T47D (cell line): ENCODE data around the gene CARD14.

Source experiments
- DNase-seq, 2 experiments: peaks; one replicate each; pipeline versions ENCODE4 v3.0.0 to v3.0.0-alpha.2; 2011 to 2012; ENCODE audit warnings: low read depth in 1 of 2, low spot score in 1 of 2
- JUND ChIP-seq: IDR thresholded peaks from 2 replicates; pipeline ENCODE4 v1.6.1; 2012; ENCODE audit warnings: low read depth
- in situ Hi-C: cut with HindIII; loops from 2 replicates; pipeline ENCODE4 v1.10.0; 2016; ENCODE audit warnings: low sequenced_read_pairs, low pct_unique_long_range_greater_than_20kb

The CARD14 gene

DNA sequence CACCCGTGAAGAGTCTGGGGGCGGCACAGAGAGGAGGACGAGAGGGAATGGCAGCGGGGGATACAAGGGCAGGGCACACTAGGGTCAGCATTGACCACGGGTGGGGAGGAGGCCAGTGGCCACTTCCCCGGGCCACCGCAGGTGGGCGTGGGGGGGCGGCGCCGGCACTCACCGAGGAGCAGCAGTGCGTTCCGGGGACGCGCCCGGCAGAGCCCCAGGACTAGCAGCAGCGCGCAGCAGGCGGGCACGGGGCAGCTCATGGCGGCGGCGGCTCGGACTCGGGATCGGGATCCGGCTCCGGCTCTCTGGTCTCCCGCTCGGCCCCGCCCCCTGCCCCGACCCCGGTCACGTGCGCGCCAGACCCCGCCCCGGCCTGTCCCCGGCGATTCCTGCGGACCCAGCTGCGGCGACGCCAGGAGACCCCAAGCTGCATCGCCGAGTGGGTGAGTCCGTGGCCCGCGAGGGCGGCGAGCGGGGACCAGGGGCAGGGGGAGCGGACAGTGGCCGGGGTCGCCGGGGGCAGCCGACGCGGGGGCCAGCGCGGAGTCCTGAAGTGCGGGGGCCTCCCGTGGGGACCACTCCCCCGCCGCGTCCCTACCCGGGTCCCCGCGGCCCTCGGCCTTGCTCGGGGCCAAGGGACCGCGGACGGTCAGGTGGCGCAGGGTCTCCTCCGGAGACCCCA, 50.4 kb downstream of the CARD14 start, which contains the start of the genes SGSH and SLC26A11:
Gene SGSH (minus strand): TSS at position 280 of the 682 bp plus-strand sequence. CDS start 20 bp downstream, at position 260.
Gene SLC26A11 (plus strand): TSS at position 374 of the 682 bp plus-strand sequence. CDS start 1,134 bp downstream, outside the sequence.
- TF ChIP-seq JUND = no peak
- in situ Hi-C loops = no loop called here
- DNase-seq = peak; percentile 80 to 100

DNA sequence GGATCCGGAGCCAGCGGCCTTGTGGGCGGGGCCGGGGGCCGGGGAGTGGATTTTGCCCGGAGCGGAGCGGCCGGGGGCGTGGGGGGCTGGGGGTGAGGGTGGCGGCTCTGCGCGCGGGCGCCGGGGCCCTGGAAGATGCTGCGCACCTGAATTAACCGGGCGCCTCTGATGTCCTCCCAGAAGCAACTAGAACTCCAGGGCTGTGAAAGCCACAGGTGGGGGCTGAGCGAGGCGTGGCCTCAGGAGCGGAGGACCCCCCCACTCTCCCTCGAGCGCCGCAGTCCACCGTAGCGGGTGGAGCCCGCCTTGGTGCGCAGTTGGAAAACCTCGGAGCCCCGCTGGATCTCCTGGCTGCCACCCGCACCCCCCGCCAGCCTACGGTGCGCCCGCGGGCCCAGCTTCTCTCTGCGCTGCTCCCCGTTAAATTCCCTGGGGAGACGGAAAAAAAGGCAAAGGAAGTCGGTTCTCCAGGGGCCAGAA, 50.9 kb downstream of the CARD14 start:
- no peak for TF ChIP-seq JUND
- peak; percentile 36 to 79 for DNase-seq
- in situ Hi-C loops = no loop called here

DNA sequence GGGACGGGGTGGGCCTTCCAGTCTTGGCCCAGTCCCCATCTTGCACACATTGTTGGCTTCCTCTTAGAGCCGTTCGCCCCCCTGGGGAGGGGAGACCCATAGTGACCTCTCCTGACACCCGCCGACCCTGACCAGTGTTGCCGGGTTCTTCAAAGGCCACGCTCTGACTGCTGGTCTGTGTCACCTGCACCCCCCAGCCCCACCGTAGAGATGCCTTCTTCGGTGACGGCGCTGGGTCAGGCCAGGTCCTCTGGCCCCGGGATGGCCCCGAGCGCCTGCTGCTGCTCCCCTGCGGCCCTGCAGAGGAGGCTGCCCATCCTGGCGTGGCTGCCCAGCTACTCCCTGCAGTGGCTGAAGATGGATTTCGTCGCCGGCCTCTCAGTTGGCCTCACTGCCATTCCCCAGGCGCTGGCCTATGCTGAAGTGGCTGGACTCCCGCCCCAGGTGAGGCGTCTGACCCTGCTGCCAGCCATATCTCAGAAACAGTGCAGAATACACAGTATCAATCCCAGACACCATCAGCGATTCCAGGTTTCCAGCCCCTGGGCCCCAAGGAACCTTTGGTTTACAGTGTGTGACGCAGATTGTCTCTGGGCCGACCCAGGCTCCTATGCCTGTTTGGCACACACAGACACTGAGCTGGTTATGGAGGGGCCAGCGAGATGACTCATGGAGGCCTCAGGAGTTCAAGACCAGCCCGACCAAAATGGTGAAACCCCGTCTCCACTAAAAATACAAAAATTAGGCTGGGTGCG, 51.7 kb downstream of the CARD14 start:
- in situ Hi-C loops = no loop called here
- no peak for DNase-seq
- TF ChIP-seq JUND = no peak

DNA sequence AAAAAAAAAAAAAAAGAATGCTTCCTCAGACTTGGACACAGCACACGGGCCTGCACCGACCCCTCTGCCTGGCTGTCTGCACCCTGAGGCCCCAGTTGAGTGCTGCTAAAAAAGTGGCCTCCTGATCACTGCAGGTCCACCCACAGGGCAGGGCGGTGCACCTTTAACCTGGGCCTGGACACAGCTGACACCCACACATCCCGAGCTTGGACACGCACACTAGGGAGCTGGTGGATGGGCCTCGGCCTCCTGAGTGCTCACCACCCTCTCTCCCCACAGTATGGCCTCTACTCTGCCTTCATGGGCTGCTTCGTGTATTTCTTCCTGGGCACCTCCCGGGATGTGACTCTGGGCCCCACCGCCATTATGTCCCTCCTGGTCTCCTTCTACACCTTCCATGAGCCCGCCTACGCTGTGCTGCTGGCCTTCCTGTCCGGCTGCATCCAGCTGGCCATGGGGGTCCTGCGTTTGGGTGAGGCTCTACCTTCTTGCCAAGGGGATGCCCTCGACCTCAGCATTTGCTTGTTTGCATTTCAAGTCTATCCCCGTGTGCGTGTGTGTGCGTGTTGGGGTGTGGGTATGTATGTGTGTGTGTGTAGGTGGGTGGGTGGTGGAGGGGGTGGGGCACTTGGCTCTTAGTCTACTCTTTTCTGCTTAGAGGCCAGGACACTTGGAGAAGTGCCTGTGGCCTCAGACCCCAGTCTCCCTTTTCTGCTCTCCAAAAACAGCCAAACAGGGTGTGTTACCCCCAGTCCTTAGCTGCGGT, 52.7 kb downstream of the CARD14 start:
- no peak for TF ChIP-seq JUND
- DNase-seq = no peak
- in situ Hi-C loops = no loop called here

DNA sequence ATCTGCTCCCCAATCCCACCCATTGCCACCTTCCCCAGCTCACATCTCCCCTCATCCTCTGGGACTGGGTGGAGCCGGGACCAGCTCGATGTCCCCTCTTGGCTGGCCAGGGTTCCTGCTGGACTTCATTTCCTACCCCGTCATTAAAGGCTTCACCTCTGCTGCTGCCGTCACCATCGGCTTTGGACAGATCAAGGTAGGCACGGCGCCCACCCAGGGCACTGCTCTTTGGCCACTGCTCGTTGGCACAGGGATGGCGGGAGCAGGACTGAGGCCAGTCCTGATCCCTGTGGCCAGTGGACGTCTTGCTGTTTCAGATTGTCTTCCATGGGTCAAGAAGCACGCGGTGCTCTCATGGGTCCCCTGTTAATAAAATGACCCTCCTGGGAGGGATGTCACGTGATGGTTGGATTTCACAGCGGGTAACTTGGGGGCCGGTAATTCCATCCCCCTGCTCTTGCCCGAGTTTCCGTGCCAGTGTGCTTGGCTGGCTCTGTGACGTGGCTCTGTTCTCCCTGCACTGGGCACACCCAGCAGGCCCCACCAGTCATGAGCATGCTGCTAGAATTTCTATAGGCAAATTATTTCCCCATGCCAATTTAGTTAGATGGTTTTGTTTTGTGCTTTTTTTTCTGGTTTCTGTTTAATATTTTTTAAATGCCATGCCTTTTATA, 53.4 kb downstream of the CARD14 start:
- TF ChIP-seq JUND = no peak
- no peak for DNase-seq
- in situ Hi-C loops = no loop called here

DNA sequence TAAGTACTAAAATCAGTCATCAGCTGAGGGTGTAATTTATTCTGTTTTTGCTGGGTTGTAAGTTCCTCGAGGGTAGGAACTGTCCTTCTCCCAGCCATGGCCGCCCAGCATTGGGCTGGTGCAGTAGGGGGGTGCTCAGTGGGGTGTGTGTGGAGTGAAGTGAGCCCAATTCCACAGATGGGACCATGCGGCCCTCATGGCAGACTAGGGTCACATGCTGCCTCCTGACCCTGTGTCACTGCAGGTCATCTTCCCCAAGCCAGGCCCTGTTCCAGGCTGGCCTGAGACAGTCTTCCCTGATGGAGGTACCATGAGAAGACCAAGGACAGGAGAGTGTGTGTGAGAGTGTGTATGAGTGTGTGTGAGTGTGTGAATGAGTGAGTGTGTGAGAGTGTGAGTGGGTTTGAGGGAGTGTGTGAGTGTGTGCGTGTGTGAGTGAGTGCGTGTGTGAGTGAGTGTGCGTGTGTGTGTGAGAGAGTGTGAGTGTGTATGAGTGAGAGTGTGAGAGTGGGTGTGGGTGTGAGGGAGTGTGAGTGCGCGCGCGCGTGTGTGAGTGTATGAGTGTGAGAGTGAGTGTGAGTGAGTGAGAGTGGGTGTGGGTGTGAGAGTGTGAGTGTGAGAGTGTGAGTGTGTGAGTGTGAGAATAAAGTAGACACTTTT, 54.1 kb downstream of the CARD14 start:
- no peak for DNase-seq
- in situ Hi-C loops = no loop called here
- no peak for TF ChIP-seq JUND

DNA sequence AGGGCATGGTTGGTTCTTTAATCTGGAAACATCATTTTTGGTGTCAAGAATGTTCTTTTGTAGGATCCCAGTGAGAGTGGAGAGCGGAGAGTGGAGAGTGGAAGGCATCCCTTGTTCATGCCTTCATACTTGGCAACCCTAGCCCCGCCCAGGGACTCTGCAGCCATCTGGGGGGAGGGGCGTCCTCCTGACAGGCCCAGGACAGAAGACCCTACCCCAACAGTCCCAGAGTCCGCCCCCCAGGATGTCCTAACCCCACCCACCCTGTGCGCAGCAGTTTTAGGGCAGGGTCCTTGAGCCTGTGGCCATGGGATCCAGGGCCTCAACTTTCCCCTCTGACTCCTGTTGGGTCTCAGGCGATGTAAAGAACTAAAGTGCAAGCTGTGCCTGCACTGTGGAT, 54.9 kb downstream of the CARD14 start:
- no peak for TF ChIP-seq JUND
- in situ Hi-C loops = no loop called here

DNA sequence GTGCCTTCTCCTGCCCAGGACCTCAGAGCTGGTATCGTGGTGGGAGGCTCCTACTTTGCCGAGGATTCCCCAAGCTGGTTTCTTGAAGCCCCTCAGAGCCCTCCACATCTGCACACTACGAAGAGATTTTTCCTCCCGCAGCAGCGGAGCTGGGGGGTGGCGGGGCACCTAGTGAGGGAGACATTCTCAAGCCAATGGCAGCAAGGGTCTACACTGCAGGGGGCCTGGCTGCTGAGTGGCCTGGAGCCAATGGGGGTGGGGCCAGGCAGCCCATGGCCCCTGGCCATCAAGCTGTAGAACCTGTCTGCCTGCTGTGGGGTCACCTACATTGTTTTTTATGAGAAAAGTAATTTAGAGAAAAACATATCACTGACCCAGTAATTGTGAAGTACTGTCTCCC, 55.4 kb downstream of the CARD14 start:
- TF ChIP-seq JUND = no peak
- DNase-seq = no peak
- in situ Hi-C loops = no loop called here

More for the DNA sequence above, 54.9 kb downstream of the CARD14 start:
- DNase-seq = no peak

DNA sequence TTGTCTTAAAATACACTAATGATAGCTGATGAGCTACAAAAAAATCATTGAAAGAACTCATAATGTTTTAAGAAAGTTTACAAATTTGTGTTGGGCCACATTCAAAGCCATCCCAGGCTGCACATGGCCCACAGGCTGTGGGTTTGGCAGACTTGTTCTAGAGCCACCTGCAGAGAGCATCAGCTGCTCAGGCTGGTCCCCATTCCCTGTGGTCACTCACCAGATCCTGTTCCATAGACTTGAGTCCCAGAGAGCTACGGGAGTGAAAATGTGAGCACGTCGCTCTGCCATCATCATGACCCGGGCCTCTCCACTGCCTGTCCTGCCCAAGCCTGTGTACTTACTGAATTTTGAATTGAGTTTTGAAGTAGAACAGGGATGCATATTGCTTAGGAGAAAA, 57.3 kb downstream of the CARD14 start:
- no peak for TF ChIP-seq JUND
- in situ Hi-C loops = no loop called here
- no peak for DNase-seq

DNA sequence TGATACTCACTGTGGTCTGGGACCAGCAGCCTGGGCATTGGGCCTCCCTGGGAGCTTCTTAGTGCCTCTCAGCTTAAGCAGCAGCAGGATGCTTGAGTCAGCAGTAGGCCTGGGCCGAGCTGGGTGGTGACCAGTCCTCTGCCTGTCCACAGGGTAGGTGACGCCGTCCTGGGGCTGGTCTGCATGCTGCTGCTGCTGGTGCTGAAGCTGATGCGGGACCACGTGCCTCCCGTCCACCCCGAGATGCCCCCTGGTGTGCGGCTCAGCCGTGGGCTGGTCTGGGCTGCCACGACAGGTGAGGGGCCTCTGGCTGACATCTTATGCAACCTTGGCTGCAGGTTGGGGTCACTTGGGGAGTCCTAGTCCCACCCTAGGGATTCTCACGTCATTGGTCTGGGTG, 57.8 kb downstream of the CARD14 start:
- no peak for TF ChIP-seq JUND
- in situ Hi-C loops = no loop called here
- DNase-seq = no peak

DNA sequence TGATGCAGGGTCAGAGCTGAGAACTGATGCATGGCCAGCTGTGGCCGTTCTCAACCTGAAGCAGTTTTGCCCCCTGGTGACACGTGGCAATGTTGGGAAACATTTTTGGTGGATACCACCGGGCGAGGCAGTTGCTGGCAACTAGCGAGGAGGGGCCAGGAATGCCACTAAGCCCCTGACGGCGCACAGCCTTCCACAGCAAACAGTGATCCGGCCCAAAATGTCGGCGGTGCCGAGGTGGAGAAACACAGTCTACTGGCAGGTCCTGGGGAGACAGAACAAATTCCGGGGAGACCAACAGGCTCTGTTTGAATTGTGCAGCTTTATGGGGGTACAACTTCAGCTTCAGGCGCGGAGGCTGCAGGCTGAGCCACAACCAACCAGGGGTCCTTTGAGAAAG, 58.6 kb downstream of the CARD14 start:
- TF ChIP-seq JUND = no peak
- no peak for DNase-seq
- in situ Hi-C loops = no loop called here

DNA sequence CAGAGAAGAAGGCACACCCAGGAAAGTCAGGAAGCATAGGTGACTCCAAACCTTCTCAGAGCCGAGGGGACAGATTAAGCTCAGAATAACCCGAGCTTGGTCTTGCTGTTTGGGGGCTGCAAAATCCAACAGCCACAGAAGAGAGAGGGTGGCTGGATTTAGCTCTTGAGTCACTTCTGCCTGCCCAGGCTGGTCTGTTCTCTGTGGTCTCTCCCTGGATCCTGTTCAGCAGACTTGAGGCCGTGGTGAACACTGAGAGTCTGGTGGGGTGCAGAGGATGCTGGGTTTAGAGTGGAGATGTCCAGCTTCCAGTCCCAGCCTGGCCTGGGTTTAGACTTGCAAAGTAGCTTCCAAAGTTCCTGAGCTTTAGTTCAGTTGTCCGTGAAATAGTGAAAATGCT, 59.2 kb downstream of the CARD14 start:
- no peak for TF ChIP-seq JUND
- DNase-seq = no peak
- in situ Hi-C loops = no loop called here
